Right ventricle myocardium inferior (tissue), 1 donor: ENCODE data around the gene ERMARD. TPM values are rescaled to one million over a fixed set of nuclear protein-coding genes. Genes with fewer than 3 reads are reported as not detected.

Experiments used
- ATAC-seq: fragments of 200-7000 bp; cut with Tn5 transposase; one replicate; pipeline ENCODE4 v1.9.1; 2020; ENCODE audit warnings: mild to moderate bottlenecking, moderate library complexity
- DNase-seq: peaks from one replicate; pipeline ENCODE4 v3.0.0; 2021; ENCODE audit errors: missing footprints
- intact Hi-C: fragments of 100-400 bp; cut with DNase I; formaldehyde crosslinking; loops from one replicate; pipeline ENCODE4 v1.11.0; 2022
- total RNA-seq: library from RNA; stranded (reverse); fragmentation: NEBNext Ultra II Directional; extraction: Animal tissue kit (Norgen Biotek cat#: 25700); gene quantifications from one replicate; pipeline ENCODE4 v1.2.1, GENCODE V29; 2021
- donor health status: DM: no; HTN: yes; CAD: no; lungs with severe emphysema.

The ERMARD gene
- total RNA-seq, 1 donor from 2014 or later, result 6.5 TPM

- intact Hi-C loops, result no loop called here
- DNase-seq, result no peak
- no peak for ATAC-seq
Measured at GRCh38 chr6:169795196-169795595, 43.8 kb downstream of the ERMARD start.

- intact Hi-C loops, result no loop called here
- ATAC-seq, result no peak
- DNase-seq, result no peak
Measured at GRCh38 chr6:169798764-169799473, 47.5 kb downstream of the ERMARD start.

GRCh38 chr6:169799474-169799926, 48.1 kb downstream of the ERMARD start:
- intact Hi-C loops, result no loop called here
- DNase-seq (peak; percentile 17), ATAC-seq (no peak)

GRCh38 chr6:169800116-169800667, 48.8 kb downstream of the ERMARD start:
- no peak for ATAC-seq
- intact Hi-C loops, result no loop called here
- DNase-seq, result no peak

- DNase-seq (peak; percentile 53), ATAC-seq (no peak)
- intact Hi-C loops, result no loop called here
Measured at GRCh38 chr6:169800668-169801395, 49.4 kb downstream of the ERMARD start.

GRCh38 chr6:169801396-169802160, 50.2 kb downstream of the ERMARD start:
- DNase-seq (peak; percentile 34), ATAC-seq (no peak)

GRCh38 chr6:169802790-169803189, 51.4 kb downstream of the ERMARD start:
- DNase-seq, result no peak
- intact Hi-C loops, result no loop called here
- no peak for ATAC-seq

More at GRCh38 chr6:169801396-169802160, 50.2 kb downstream of the ERMARD start:
- intact Hi-C loops, result no loop called here

GRCh38 chr6:169803271-169803811, 51.9 kb downstream of the ERMARD start:
- DNase-seq (no peak), ATAC-seq (no peak)
- intact Hi-C loops, result no loop called here

GRCh38 chr6:169803816-169804340, 52.5 kb downstream of the ERMARD start:
- DNase-seq (no peak), ATAC-seq (no peak)
- intact Hi-C loops, result no loop called here

- intact Hi-C loops, result no loop called here
- ATAC-seq (no peak), DNase-seq (no peak)
Measured at GRCh38 chr6:169804427-169804826, 53.0 kb downstream of the ERMARD start.

- DNase-seq (no peak), ATAC-seq (no peak)
- intact Hi-C loops, result no loop called here
Measured at GRCh38 chr6:169805242-169805838, 53.9 kb downstream of the ERMARD start.

- ATAC-seq (no peak), DNase-seq (no peak)
- intact Hi-C loops, result no loop called here
Measured at GRCh38 chr6:169806701-169807100, 55.3 kb downstream of the ERMARD start.

GRCh38 chr6:169807229-169807628, 55.8 kb downstream of the ERMARD start:
- intact Hi-C loops, result no loop called here
- DNase-seq (no peak), ATAC-seq (no peak)

- intact Hi-C loops, result no loop called here
- peak; percentile 14 for ATAC-seq
- no peak for DNase-seq
Measured at GRCh38 chr6:169807699-169808607, 56.5 kb downstream of the ERMARD start.

GRCh38 chr6:169808608-169808967, 57.2 kb downstream of the ERMARD start:
- DNase-seq, result no peak
- intact Hi-C loops, result no loop called here
- ATAC-seq, result no peak

- DNase-seq (no peak), ATAC-seq (no peak)
- intact Hi-C loops, result no loop called here
Measured at GRCh38 chr6:169809386-169809785, 58.0 kb downstream of the ERMARD start.
